ENCODE data around the gene TSHZ1.
"Not testable (repeated sequence)": the region's sequence is repeated elsewhere in the genome, so short reads cannot be mapped to it uniquely, and the experiment has no call there.

The TSHZ1 gene

DNA sequence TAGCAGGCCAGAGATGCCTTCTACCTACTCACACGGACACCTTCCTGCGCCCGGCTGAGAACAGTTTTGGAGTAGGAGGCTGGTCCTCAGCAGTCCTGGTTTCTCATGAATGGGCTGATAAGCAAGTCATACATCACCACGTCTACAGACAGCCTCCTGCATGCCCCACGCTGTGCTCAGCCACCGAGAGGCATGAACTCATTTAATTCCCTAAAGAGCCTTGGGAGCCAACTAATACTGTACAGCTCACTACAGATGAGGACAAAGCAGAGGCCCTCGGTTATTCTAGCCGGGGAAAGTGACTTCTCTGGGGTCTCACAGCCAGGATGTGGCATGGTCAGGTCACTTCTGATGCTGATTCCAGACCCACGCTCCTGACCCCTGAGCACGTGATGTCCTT, 105.6 kb downstream of the TSHZ1 start:
- CTCF ChIA-PET: no interaction called here
- Mint-ChIP-seq H3K36me3 (no peaks in the 10 kb centered on the region), H3K9me3 (no peaks in the 10 kb centered on the region), H3K27ac (no peak overlapping the region), H3K27me3 (no peaks in the 10 kb centered on the region), H3K4me1 (no peaks in the 10 kb centered on the region), H3K4me3 (no peak overlapping the region)
- no peak for DNase-seq

DNA sequence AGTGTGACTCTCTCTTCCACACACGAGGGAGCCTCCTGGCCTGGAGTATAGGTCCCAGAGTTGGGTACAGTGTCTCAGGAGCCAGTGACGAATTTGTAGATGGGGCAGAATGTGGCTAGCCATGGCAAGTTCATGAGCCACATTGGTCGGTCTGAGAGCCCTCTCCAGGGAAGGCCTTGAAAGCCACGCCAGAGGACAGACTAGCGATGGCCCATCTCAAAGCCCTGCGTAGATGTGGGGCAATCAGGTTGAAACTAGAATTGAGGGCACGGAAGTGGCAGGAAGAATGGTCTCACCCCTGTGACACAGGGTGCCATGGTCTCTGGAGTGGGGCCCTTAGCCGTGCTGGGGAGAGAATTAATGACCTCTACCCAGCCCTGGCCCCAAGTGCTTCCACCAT, 106.2 kb downstream of the TSHZ1 start:
- CTCF ChIA-PET: no interaction called here
- no peaks in the 10 kb centered on the region for H3K36me3 Mint-ChIP-seq

DNA sequence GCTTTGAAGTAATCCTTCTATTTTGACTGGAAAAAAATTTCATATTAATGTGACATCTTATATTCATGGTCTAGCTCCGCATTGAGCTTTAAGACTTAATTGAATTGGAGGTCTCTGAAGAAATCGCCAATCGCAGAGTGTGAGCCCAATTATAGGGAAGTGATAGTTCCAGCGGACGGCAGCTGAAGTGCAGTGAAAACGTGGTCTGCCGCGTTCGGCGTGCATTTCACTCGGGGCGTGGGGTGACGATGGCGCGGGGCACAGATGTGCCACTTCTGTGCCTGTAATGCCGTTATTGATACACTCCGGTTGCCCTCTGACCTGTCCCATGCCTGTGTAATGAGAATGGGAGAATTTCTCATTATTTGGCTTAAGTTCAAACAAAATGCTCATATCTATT, 106.7 kb downstream of the TSHZ1 start:
- no peak overlapping the region for H3K27ac Mint-ChIP-seq
- DNase-seq: no peak
- no peaks in the 10 kb centered on the region for H3K9me3 Mint-ChIP-seq
- H3K4me3 Mint-ChIP-seq: no peak overlapping the region
- H3K36me3 Mint-ChIP-seq: no peaks in the 10 kb centered on the region
- CTCF ChIA-PET: no interaction called here
- H3K4me1 Mint-ChIP-seq: no peaks in the 10 kb centered on the region
- H3K27me3 Mint-ChIP-seq: no peaks in the 10 kb centered on the region

More for the DNA sequence above, 106.2 kb downstream of the TSHZ1 start:
- no peaks in the 10 kb centered on the region for H3K9me3 Mint-ChIP-seq
- no peak for DNase-seq
- no peak overlapping the region for H3K4me3 Mint-ChIP-seq
- H3K27me3 Mint-ChIP-seq: no peaks in the 10 kb centered on the region
- no peaks in the 10 kb centered on the region for H3K4me1 Mint-ChIP-seq
- no peak overlapping the region for H3K27ac Mint-ChIP-seq

DNA sequence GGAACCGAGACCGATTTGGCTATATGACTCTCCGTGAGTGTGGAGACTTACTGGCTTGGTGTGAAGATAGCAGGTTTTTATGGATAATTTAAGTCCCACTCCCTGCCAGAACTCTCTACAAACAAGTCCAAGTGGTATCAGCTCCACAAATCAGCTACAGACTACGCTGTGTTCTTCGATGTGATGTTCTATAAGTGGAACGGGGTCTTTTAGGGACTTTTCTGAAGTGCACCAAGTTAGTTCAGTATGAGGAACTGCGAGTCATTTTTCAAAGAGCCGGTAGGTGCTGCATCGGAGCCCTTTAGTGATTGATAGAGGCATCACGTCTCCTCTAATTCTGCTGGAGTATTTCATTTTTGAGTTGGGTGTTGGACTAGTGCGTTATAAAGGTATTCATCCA, 107.1 kb downstream of the TSHZ1 start:
- no peaks in the 10 kb centered on the region for H3K36me3 Mint-ChIP-seq
- no peak overlapping the region for H3K4me3 Mint-ChIP-seq
- no peak overlapping the region for H3K27ac Mint-ChIP-seq

DNA sequence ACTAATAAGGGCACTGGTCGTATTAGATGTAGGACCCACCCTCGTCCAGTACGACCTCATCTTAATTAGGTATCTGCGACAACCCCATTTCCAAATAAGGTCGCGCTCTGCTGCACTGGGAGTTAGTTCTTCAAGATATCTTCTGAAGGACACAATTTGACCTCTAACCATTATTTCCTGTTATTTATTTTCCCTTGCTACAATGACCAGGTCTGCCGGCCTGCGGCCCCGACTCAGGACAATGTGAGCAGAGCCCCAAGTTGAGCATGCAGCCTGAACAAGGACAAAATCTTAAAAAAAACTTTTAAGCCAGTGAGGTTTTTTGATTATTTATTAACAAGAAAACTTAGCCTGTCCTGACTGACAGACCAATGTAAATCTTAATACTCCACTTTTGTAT, 109.3 kb downstream of the TSHZ1 start:
- H3K9me3 Mint-ChIP-seq: no peaks in the 10 kb centered on the region

More for the DNA sequence above, 107.1 kb downstream of the TSHZ1 start:
- no peaks in the 10 kb centered on the region for H3K27me3 Mint-ChIP-seq
- CTCF ChIA-PET: no interaction called here
- DNase-seq: no peak
- H3K4me1 Mint-ChIP-seq: no peaks in the 10 kb centered on the region
- H3K9me3 Mint-ChIP-seq: no peaks in the 10 kb centered on the region

DNA sequence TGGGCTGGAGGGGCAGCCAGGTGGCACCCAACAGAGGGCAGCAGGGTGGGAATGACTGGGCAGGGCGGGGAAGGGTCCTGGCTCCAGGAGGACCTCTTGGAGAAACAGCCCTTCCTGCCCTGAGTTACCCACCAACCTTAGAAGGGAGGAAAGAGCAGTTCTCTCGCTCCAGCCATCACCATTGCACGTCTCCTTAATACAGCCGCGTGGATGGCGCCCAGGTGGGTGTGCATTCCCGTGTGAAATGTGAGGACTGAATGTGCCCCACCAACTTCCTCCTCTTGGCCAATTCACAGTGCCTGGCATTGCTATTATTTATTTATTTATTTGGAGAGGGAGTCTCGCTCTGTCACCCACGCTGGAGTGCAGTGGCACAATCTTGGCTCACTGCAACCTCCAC, 109.9 kb downstream of the TSHZ1 start:
- Mint-ChIP-seq H3K27ac (no peak overlapping the region), H3K9me3 (peaks cover 2% of the 10 kb centered on the region), H3K27me3 (peaks cover 6% of the 10 kb centered on the region), H3K4me3 (no peak overlapping the region), H3K36me3 (no peaks in the 10 kb centered on the region), H3K4me1 (no peaks in the 10 kb centered on the region)
- DNase-seq: no peak
- CTCF ChIA-PET: no interaction called here

More for the DNA sequence above, 109.3 kb downstream of the TSHZ1 start:
- Mint-ChIP-seq H3K36me3 (no peaks in the 10 kb centered on the region), H3K27me3 (peaks cover 3% of the 10 kb centered on the region), H3K4me1 (no peaks in the 10 kb centered on the region), H3K27ac (no peak overlapping the region), H3K4me3 (no peak overlapping the region)
- CTCF ChIA-PET: no interaction called here
- DNase-seq: no peak

DNA sequence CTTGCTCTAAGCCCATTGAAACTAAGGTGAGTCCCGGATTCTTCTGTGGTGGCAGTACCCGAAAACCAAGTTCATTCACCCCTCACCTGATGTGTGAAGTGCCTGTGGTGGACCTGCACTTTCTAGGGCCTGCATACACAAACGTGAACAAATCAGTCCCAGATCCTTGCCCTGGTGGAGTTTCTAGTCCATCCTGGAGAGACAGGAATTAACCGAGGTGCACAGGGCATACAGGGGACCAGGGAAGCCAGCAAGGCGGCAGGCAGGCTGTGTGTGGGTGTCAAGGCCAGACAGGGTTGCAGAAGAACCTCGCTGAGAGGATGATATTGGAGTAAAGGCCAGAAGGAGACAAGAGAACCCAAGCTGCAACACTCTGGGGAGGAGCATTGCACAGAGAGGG, 110.8 kb downstream of the TSHZ1 start:
- H3K4me3 Mint-ChIP-seq: no peak overlapping the region
- H3K9me3 Mint-ChIP-seq: peaks cover 4% of the 10 kb centered on the region
- no peaks in the 10 kb centered on the region for H3K36me3 Mint-ChIP-seq
- H3K4me1 Mint-ChIP-seq: no peaks in the 10 kb centered on the region
- no peak overlapping the region for H3K27ac Mint-ChIP-seq
- CTCF ChIA-PET: no interaction called here
- DNase-seq: no peak
- H3K27me3 Mint-ChIP-seq: peaks cover 7% of the 10 kb centered on the region

DNA sequence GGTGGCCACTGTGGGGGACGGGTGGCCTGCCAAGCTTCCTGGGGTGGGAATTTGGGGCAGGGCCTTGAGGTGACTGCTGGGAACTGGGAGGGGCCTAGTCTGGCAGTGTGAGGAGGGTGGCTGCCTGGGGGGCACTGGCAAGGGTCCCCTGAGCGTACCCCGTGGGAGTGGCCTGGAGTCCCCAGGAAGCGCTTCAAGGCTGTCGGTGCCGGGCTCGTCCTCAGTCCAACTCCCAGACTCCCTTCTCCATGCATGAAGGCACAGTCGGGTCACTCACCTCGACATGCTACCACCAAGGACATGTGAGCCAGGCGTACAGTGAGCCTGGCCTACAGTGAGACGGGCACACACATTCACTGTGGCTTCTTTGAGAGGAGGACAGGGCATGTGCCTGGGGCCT, 111.6 kb downstream of the TSHZ1 start:
- H3K27me3 Mint-ChIP-seq: peaks cover 7% of the 10 kb centered on the region
- no peak overlapping the region for H3K27ac Mint-ChIP-seq
- CTCF ChIA-PET: no interaction called here
- H3K4me3 Mint-ChIP-seq: no peak overlapping the region
- H3K9me3 Mint-ChIP-seq: peaks cover 4% of the 10 kb centered on the region
- no peaks in the 10 kb centered on the region for H3K36me3 Mint-ChIP-seq
- H3K4me1 Mint-ChIP-seq: no peaks in the 10 kb centered on the region
- DNase-seq: no peak

DNA sequence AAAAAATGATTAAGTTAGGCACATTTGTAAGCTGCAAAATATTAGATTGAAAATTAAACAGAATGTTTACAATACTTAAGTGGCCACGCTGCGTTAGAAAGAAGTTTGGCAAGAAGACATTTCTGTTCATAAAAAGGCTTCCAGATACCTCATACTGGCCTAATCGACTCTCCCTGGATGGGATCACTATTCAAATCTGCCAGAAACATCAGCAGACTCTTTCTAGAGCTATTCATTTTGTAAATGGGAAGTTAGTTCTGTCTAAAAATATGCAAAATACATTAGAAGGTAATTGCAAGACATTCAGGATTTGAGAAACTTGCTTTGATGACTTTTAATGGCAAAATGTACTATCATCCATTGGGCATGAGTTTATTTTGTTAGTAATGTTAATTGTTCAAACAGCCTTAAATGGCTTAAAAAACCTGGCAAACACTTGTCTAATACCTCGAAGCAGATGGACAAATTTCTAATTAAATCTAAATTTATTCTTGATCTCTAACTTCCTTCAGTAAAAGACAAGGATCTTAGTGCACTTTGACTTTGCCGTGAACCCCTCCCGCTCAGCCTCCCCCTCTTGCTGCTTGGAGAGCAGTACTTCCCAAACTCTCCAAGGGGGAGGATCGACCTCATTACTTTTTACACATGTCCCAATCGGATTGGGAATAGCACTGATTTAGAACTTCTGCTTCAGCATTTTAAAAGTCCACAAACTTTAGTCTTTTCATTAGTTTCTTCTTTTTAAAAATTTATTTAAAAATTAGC, 113.4 kb downstream of the TSHZ1 start:
- CTCF ChIA-PET: no interaction called here
- Mint-ChIP-seq H3K4me3 (no peak overlapping the region), H3K27ac (no peak overlapping the region), H3K27me3 (peaks cover 7% of the 10 kb centered on the region), H3K9me3 (peaks cover 4% of the 10 kb centered on the region), H3K36me3 (no peaks in the 10 kb centered on the region), H3K4me1 (no peaks in the 10 kb centered on the region)
- DNase-seq: no peak

DNA sequence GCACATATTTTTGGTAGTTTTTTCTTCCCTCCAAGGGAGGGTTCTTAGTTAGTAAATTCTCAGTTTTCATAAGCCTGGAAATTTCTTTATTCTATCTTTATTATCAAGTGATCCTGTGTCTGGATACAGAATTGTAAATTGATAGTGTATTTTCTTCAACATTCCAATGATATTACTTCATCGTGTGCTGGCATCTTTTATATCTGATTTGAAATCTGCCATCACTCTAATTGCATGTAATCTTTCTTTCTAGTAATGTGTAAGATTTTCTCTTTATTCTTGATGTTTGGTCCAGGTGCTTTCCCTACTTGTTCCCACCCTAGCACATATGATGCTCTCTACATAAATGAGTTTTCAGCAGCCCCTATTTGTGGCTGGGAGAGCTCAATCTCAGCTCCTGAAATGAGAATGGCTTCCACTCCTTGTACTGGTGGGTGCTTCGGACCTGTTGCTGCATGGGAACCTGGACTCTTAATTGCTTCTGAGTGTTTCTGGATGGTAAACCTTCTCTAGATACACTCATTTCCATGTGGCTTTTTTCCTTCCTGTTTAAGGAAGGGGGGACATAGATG, 114.2 kb downstream of the TSHZ1 start:
- DNase-seq: no peak
- peaks cover 4% of the 10 kb centered on the region for H3K9me3 Mint-ChIP-seq
- CTCF ChIA-PET: no interaction called here
- no peak overlapping the region for H3K4me3 Mint-ChIP-seq
- no peaks in the 10 kb centered on the region for H3K4me1 Mint-ChIP-seq
- no peak overlapping the region for H3K27ac Mint-ChIP-seq
- peaks cover 7% of the 10 kb centered on the region for H3K27me3 Mint-ChIP-seq
- H3K36me3 Mint-ChIP-seq: no peaks in the 10 kb centered on the region

DNA sequence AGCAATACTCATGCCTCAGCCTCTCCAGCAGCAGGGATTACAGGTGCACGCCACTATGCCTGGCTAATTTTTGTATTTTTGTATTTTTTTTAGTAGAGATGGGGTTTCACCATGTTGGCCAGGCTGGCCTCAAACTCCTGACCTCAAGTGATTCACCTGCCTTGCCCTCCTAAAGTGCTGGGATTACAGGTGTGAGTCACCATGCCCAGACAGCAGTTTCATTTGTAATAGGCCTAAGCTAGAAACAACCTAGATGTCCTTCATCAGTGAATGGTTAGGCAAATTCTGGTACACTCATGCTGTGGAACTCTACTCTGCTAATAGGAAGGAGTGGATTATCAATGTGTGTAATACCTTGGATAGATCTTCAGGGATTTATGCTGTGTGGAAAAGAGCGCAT, 119.2 kb downstream of the TSHZ1 start:
- H3K4me1 Mint-ChIP-seq, H3K27me3 Mint-ChIP-seq, H3K9me3 Mint-ChIP-seq, DNase-seq, H3K27ac Mint-ChIP-seq, H3K36me3 Mint-ChIP-seq, CTCF ChIA-PET, H3K4me3 Mint-ChIP-seq: not testable (repeated sequence)

DNA sequence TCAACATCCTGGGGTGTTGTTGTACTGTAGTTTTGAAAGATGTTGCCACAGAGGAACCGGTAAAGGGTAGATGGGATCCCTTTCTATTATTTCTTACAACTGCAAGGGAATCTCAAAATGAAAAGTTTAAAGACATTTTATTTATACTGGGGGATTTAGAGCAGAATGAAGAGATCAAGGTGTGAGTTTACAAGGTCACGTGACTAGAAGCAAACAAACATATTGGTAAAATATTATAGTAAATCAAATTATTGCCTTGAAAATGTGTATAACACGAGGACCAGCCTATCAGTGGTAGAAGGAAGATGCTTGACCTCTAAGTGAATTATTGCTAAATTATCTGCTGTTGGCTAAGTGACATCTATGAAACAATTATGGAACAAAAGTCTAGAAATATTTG, 119.7 kb downstream of the TSHZ1 start:
- no peak overlapping the region for H3K4me3 Mint-ChIP-seq
- peaks cover 4% of the 10 kb centered on the region for H3K9me3 Mint-ChIP-seq
- CTCF ChIA-PET: no interaction called here
- peaks cover 3% of the 10 kb centered on the region for H3K27me3 Mint-ChIP-seq
- DNase-seq: no peak
- H3K36me3 Mint-ChIP-seq: no peaks in the 10 kb centered on the region
- H3K27ac Mint-ChIP-seq: no peak overlapping the region
- no peaks in the 10 kb centered on the region for H3K4me1 Mint-ChIP-seq

DNA sequence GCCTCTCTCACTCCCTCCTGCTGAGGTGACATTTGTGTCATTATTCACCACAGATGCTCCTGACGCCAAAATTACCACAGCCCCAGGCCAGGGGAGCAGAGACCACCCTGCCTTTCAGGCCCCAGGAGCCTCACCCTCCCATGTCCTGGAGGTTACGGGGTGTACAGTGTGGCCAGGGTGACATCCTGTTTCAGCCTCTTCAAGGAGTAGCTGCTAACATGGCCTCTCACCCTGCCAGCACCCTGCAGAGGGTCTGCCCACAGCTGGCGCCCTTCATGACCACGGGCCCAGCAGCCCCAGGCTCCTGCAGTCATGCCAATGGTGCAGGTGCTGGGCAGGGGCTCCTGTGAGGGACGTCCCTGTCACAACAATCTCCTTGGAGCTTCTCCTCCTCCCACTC, 124.3 kb downstream of the TSHZ1 start:
- H3K4me1 Mint-ChIP-seq: no peaks in the 10 kb centered on the region

DNA sequence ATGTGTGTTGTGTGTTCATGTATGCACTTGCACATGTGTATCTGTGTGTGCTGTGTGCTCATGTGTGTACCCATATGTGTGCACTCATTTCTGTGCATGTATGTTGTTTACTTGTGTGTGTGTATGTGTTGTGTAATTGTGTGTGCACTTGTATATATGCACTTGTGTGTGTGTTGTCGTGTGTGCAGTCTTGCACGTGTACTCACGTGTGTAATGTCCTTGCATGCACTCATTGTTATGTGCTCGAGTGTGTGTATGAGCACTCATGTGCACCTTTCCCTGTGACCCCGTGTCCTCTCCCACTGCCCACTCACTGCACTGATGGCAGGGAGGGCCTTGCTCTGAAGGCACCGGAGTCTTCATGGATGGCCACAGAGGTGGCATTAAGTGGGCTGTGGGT, 124.9 kb downstream of the TSHZ1 start:
- Mint-ChIP-seq H3K27ac (no peak overlapping the region), H3K36me3 (no peaks in the 10 kb centered on the region), H3K4me1 (no peaks in the 10 kb centered on the region), H3K9me3 (no peaks in the 10 kb centered on the region), H3K27me3 (peaks cover 3% of the 10 kb centered on the region), H3K4me3 (no peak overlapping the region)
- DNase-seq: no peak
- CTCF ChIA-PET: no interaction called here

More for the DNA sequence above, 124.3 kb downstream of the TSHZ1 start:
- Mint-ChIP-seq H3K4me3 (no peak overlapping the region), H3K9me3 (no peaks in the 10 kb centered on the region), H3K36me3 (no peaks in the 10 kb centered on the region), H3K27ac (no peak overlapping the region), H3K27me3 (peaks cover 3% of the 10 kb centered on the region)
- no peak for DNase-seq
- CTCF ChIA-PET: no interaction called here

DNA sequence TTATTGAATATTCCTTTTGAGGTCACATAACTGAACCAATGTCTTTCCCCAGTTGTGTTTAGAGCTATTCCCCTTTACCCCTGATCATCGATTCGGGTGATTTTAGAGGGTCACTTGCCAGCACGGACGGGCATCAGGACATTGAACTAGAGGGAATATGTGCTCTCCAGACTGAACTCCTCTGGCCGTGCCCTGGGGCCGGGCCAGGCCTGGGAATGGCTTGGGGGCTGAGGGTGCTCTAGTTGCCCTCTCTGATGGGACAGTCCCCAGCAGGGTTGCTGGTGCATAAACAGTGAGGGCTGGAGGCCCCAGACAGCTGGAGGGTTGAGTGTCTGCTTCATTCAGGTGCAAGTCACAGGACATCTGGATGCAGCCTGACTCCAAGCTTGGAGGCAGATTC, 126.2 kb downstream of the TSHZ1 start:
- no peak for DNase-seq
- Mint-ChIP-seq H3K4me3 (no peak overlapping the region), H3K27me3 (peaks cover 3% of the 10 kb centered on the region), H3K27ac (no peak overlapping the region), H3K9me3 (no peaks in the 10 kb centered on the region), H3K36me3 (no peaks in the 10 kb centered on the region), H3K4me1 (no peaks in the 10 kb centered on the region)
- CTCF ChIA-PET: no interaction called here

All from activated naive CD4-positive, alpha-beta T cell treated with anti-CD3 and anti-CD28 coated beads, Interleukin-2, amount 10 ng/mL, durations not matched to agents 7 days and 5 days (primary cell).